B cell (primary cell): ENCODE data around the gene WDR1. TPM values are rescaled to one million over a fixed set of nuclear protein-coding genes. Genes with fewer than 3 reads are reported as not detected.

ENCODE experiments used
- ATAC-seq: fragments of 200-7000 bp; cut with Tn5 transposase; one replicate; pipeline ENCODE4 v1.10.0; 2021; ENCODE audit warnings: low read depth, mild to moderate bottlenecking, moderate number of reproducible peaks, moderate library complexity
- CTCF ChIA-PET: fragments of 350-600 bp; sonication (Branson Sonifier 250); formaldehyde crosslinking; loops from one replicate; lab custom pipeline; 2021; ENCODE audit warnings: antibody characterized with exemption, inconsistent platforms; lab: Charles Lee
- POLR2A ChIA-PET: fragments of 350-600 bp; sonication (Branson Sonifier 250); formaldehyde crosslinking; loops from one replicate; lab custom pipeline; 2021; ENCODE audit warnings: antibody characterized with exemption; lab: Charles Lee
- DNase-seq: peaks from one replicate; pipeline ENCODE4 v3.0.0; 2013
- H2AFZ ChIP-seq: 2 replicates; pipeline ENCODE4 v1.6.1; 2012; ENCODE audit warnings: mild to moderate bottlenecking, low read depth, low read length; ENCODE audit not compliant: insufficient read depth, poor library complexity, severe bottlenecking
- H3K27ac ChIP-seq, 2 donors: 1 replicate in 1 of 2; 2 replicates in 1 of 2; pipeline ENCODE4 v1.5.1; 2012 to 2013; ENCODE audit warnings: low read length in 2 of 2, mild to moderate bottlenecking in 2 of 2, moderate library complexity in 1 of 2
- H3K27me3 ChIP-seq, 4 experiments: fragments of 200-600 bp in 1 of 4; sonication (generic) in 1 of 4; replicated peaks in 1 of 4; 1 replicate in 2 of 4; 2 replicates in 2 of 4; pipeline versions ENCODE4 v1.6.1 to v1.7.0; 2013 to 2016; ENCODE audit warnings: low read length in 3 of 4, mild to moderate bottlenecking in 2 of 4, mixed read lengths in 1 of 4, moderate library complexity in 1 of 4; ENCODE audit not compliant: insufficient read depth in 4 of 4, control insufficient read depth in 3 of 4; ENCODE audit errors: control extremely low read depth in 1 of 4
- H3K36me3 ChIP-seq, 2 experiments: replicated peaks in 1 of 2; 1 replicate in 1 of 2; 2 replicates in 1 of 2; pipeline versions ENCODE4 v1.6.1 to v1.7.1; 2013; ENCODE audit warnings: low read length in 1 of 2; ENCODE audit not compliant: insufficient read depth in 2 of 2, control insufficient read depth in 1 of 2; ENCODE audit errors: control extremely low read depth in 1 of 2, extremely low read depth in 1 of 2
- H3K4me1 ChIP-seq, 2 donors: fragments of 200-600 bp in 1 of 2; sonication (generic) in 1 of 2; 1 replicate in 1 of 2; 2 replicates in 1 of 2; pipeline versions ENCODE4 v1.5.1 to v1.6.1; 2013 to 2017; ENCODE audit warnings: low read length in 2 of 2; ENCODE audit not compliant: control insufficient read depth in 2 of 2, insufficient read depth in 2 of 2
- H3K4me2 ChIP-seq: replicated peaks from 2 replicates; pipeline ENCODE3; 2012; ENCODE audit warnings: mild to moderate bottlenecking, low read depth, low read length; ENCODE audit not compliant: poor library complexity, severe bottlenecking
- H3K4me3 ChIP-seq, 5 experiments: fragments of 200-600 bp in 1 of 5; sonication (generic) in 1 of 5; 1 replicate in 3 of 5; 2 replicates in 2 of 5; pipeline versions ENCODE4 v1.5.1 to v1.7.0; 2011 to 2016; ENCODE audit warnings: low read length in 4 of 5, mild to moderate bottlenecking in 4 of 5, low read depth in 2 of 5, control low read depth in 1 of 5, moderate library complexity in 1 of 5; ENCODE audit not compliant: insufficient read depth in 1 of 5; ENCODE audit errors: control extremely low read depth in 1 of 5, extremely low read depth in 1 of 5
- H3K79me2 ChIP-seq: fragments of 200-600 bp; sonication (generic); one replicate; pipeline ENCODE4 v1.6.0; 2016; ENCODE audit warnings: low read length; ENCODE audit not compliant: control insufficient read depth, insufficient read depth
- H3K9ac ChIP-seq: fragments of 200-600 bp; sonication (generic); 2 replicates; pipeline ENCODE4 v1.6.1; 2017; ENCODE audit warnings: mild to moderate bottlenecking, low read length, moderate library complexity
- H3K9me3 ChIP-seq, 3 donors: one replicate each; pipeline versions ENCODE4 v1.6.1 to v1.7.1; 2013; ENCODE audit warnings: low read length in 2 of 3; ENCODE audit not compliant: control insufficient read depth in 2 of 3, insufficient read depth in 1 of 3; ENCODE audit errors: control extremely low read depth in 1 of 3
- H4K20me1 ChIP-seq: 2 replicates; pipeline ENCODE4 v1.6.0; 2012; ENCODE audit warnings: mild to moderate bottlenecking, low read length; ENCODE audit not compliant: insufficient read depth, control insufficient read depth, poor library complexity, severe bottlenecking
- H3K27ac Mint-ChIP-seq: one replicate; pipeline ENCODE4 v1.8.0; 2021; ENCODE audit warnings: mixed read lengths
- H3K27me3 Mint-ChIP-seq: one replicate; pipeline ENCODE4 v1.8.0; 2021; ENCODE audit warnings: mixed read lengths
- H3K4me1 Mint-ChIP-seq: one replicate; pipeline ENCODE4 v1.8.0; 2021; ENCODE audit warnings: mixed read lengths
- H3K4me3 Mint-ChIP-seq: one replicate; pipeline ENCODE4 v1.8.0; 2021; ENCODE audit warnings: mixed read lengths
- H3K9me3 Mint-ChIP-seq: one replicate; pipeline ENCODE4 v1.8.0; 2022; ENCODE audit warnings: mixed read lengths; ENCODE audit not compliant: insufficient read depth
- CTCF ChIP-seq: fragments of 200-600 bp; IDR thresholded peaks from one replicate; pipeline ENCODE4 v1.8.0; 2022; ENCODE audit warnings: antibody characterized with exemption, mild to moderate bottlenecking
- EZH2 ChIP-seq: IDR thresholded peaks from 2 replicates; pipeline ENCODE4 v1.6.1; 2012; ENCODE audit warnings: borderline replicate concordance, low read depth, mild to moderate bottlenecking, moderate library complexity, low read length; ENCODE audit not compliant: insufficient read depth, poor library complexity, severe bottlenecking
- WGBS: methylation state at CpG from one replicate; pipeline ENCODE4 v1.1.5; 2013; ENCODE audit warnings: missing lambda C conversion rate; ENCODE audit not compliant: insufficient coverage; 5-methylcytosine and 5-hydroxymethylcytosine counted together
- intact Hi-C: fragments of 100-400 bp; cut with micrococcal nuclease; formaldehyde crosslinking; loops from one replicate; pipeline ENCODE4 v1.10.0; 2022
- polyA plus RNA-seq: library from polyadenylated mRNA; depleted of rRNA; stranded (reverse); fragments of >200 nt; gene quantifications from 2 replicates; pipeline ENCODE4 v1.2.3, GENCODE V29; 2012
- total RNA-seq, 2 donors: library from RNA; stranded (reverse); fragments of 120-200 nt in 1 of 2; gene quantifications; 1 replicate in 1 of 2; 2 replicates in 1 of 2; pipeline versions ENCODE4 v1.2.3 to v1.2.4, GENCODE V29; 2013 to 2022

Gene WDR1
- total and polyA plus RNA-seq, 2 donors (not counting 1 experiment from before 2014, with no cell fraction given): 134 to 217 TPM

GRCh38 chr4:10093271-10093621 is 23.4 kb downstream of the WDR1 start:
- Histone ChIP-seq H3K27me3 (no peaks in the 10 kb centered on the region), H4K20me1 (peaks cover 99% of the 10 kb centered on the region), H3K9ac (no peak overlapping the region), H3K4me1 (peaks cover 25 to 40% of the 10 kb centered on the region in 2 donors), H3K36me3 (peaks cover 0 to 97% of the 10 kb centered on the region in 2 experiments), H3K27ac (peak overlapping the region in 1 of 2 donors; percentile 27), H3K4me3 (no peak overlapping the region), H3K4me2 (no peak overlapping the region), H3K79me2 (peaks cover 93% of the 10 kb centered on the region), H2AFZ (no peak overlapping the region), H3K9me3 (no peaks in the 10 kb centered on the region)
- Mint-ChIP-seq H3K27me3 (no peaks in the 10 kb centered on the region), H3K4me1 (peaks cover 29% of the 10 kb centered on the region), H3K4me3 (no peak overlapping the region), H3K27ac (peak overlapping the region; percentile 46), H3K9me3 (no peaks in the 10 kb centered on the region)
- WGBS: 85% methylated on average over 11 of the region's 11 CpGs
- TF ChIP-seq CTCF: no peak
- TF ChIP-seq EZH2: no peak
- ChIA-PET POLR2A (no interaction called here), CTCF (no interaction called here)
- no peak for DNase-seq
- ATAC-seq: no peak
- intact Hi-C loops: no loop called here

GRCh38 chr4:10092481-10093270 is 23.9 kb downstream of the WDR1 start:
- H3K4me1 Mint-ChIP-seq: peaks cover 29% of the 10 kb centered on the region
- no peaks in the 10 kb centered on the region for H3K27me3 Mint-ChIP-seq
- peaks cover 99% of the 10 kb centered on the region for H4K20me1 ChIP-seq
- peaks cover 92% of the 10 kb centered on the region for H3K79me2 ChIP-seq
- no peaks in the 10 kb centered on the region for H3K27me3 ChIP-seq
- no peak overlapping the region for H3K27ac ChIP-seq
- 58% methylated on average over 13 of the region's 19 CpGs for WGBS
- no peak overlapping the region for H3K4me3 Mint-ChIP-seq
- H3K9ac ChIP-seq: no peak overlapping the region
- H3K9me3 Mint-ChIP-seq: no peaks in the 10 kb centered on the region
- peaks cover 0 to 97% of the 10 kb centered on the region in 2 experiments for H3K36me3 ChIP-seq
- ChIA-PET POLR2A (no interaction called here), CTCF (no interaction called here)
- ATAC-seq (no peak), DNase-seq (no peak)
- TF ChIP-seq CTCF: no peak
- no peak for TF ChIP-seq EZH2
- H3K4me2 ChIP-seq: no peak overlapping the region
- H3K27ac Mint-ChIP-seq: no peak overlapping the region
- H3K9me3 ChIP-seq: no peaks in the 10 kb centered on the region
- intact Hi-C loops: no loop called here
- H3K4me3 ChIP-seq: no peak overlapping the region
- H3K4me1 ChIP-seq: peaks cover 25 to 40% of the 10 kb centered on the region in 2 donors
- no peak overlapping the region for H2AFZ ChIP-seq
